Astrocyte (in vitro differentiated cells and primary cell): ENCODE measurements around the gene ZSCAN1. TPM values are rescaled to one million over a fixed set of nuclear protein-coding genes. Genes with fewer than 3 reads are reported as not detected.

Source experiments
- DNase-seq: peaks from one replicate; pipeline ENCODE4 v3.0.0-alpha.2; 2010; ENCODE audit warnings: low read depth
- FAIRE-seq: peaks from 2 replicates; lab custom pipeline; 2011; peaks lifted over from hg19 to GRCh38; lab: Jason Lieb, UNC
- H2AFZ ChIP-seq: 2 replicates; pipeline ENCODE4 v1.6.0; 2012; ENCODE audit warnings: low read depth, low read length, inconsistent platforms
- H3K27ac ChIP-seq: 2 replicates; pipeline ENCODE4 v1.5.1; 2011; ENCODE audit warnings: low read depth, low read length, inconsistent platforms
- H3K27me3 ChIP-seq: 2 replicates; pipeline ENCODE4 v1.6.0; 2011; ENCODE audit warnings: low read length, inconsistent platforms; ENCODE audit not compliant: insufficient read depth
- H3K36me3 ChIP-seq: 2 replicates; pipeline ENCODE4 v1.5.1; 2011; ENCODE audit warnings: low read length, inconsistent platforms; ENCODE audit not compliant: insufficient read depth
- H3K4me1 ChIP-seq: 2 replicates; pipeline ENCODE4 v1.5.1; 2011; ENCODE audit warnings: low read length, inconsistent platforms; ENCODE audit not compliant: insufficient read depth
- H3K4me2 ChIP-seq: 2 replicates; pipeline ENCODE4 v1.6.0; 2012; ENCODE audit warnings: low read length, inconsistent platforms
- H3K4me3 ChIP-seq: 2 replicates; pipeline ENCODE4 v1.5.1; 2011; ENCODE audit warnings: low read depth, mild to moderate bottlenecking, low read length, inconsistent platforms; ENCODE audit not compliant: insufficient read depth
- H3K79me2 ChIP-seq: 2 replicates; pipeline ENCODE4 v1.6.0; 2012; ENCODE audit warnings: mild to moderate bottlenecking, low read length, inconsistent platforms; ENCODE audit not compliant: insufficient read depth
- H3K9ac ChIP-seq: 2 replicates; pipeline ENCODE4 v1.6.0; 2012; ENCODE audit warnings: mild to moderate bottlenecking, low read length, inconsistent platforms
- H3K9me3 ChIP-seq: 2 replicates; pipeline ENCODE4 v1.5.1; 2012; ENCODE audit warnings: low read depth, mild to moderate bottlenecking, low read length, inconsistent platforms; ENCODE audit not compliant: insufficient read depth
- H4K20me1 ChIP-seq: 2 replicates; pipeline ENCODE4 v1.6.0; 2012; ENCODE audit warnings: low read length, inconsistent platforms; ENCODE audit not compliant: insufficient read depth
- H3K27ac Mint-ChIP-seq: one replicate; pipeline ENCODE4 v1.8.0; 2021; ENCODE audit warnings: mild to moderate bottlenecking, mixed read lengths; ENCODE audit not compliant: unreplicated experiment
- H3K27me3 Mint-ChIP-seq: one replicate; pipeline ENCODE4 v1.8.0; 2021; ENCODE audit warnings: low read depth, mixed read lengths; ENCODE audit not compliant: unreplicated experiment
- H3K36me3 Mint-ChIP-seq: one replicate; pipeline ENCODE4 v1.8.0; 2021; ENCODE audit warnings: low read depth, mixed read lengths; ENCODE audit not compliant: unreplicated experiment
- H3K4me1 Mint-ChIP-seq: one replicate; pipeline ENCODE4 v1.8.0; 2021; ENCODE audit warnings: low read depth, mixed read lengths; ENCODE audit not compliant: unreplicated experiment
- H3K4me3 Mint-ChIP-seq: one replicate; pipeline ENCODE4 v1.8.0; 2021; ENCODE audit warnings: mild to moderate bottlenecking, moderate library complexity, mixed read lengths; ENCODE audit not compliant: unreplicated experiment
- H3K9me3 Mint-ChIP-seq: one replicate; pipeline ENCODE4 v1.8.0; 2021; ENCODE audit warnings: mild to moderate bottlenecking, mixed read lengths; ENCODE audit not compliant: unreplicated experiment
- CTCF ChIP-seq: IDR thresholded peaks from 2 replicates; pipeline ENCODE4 v1.5.1; 2011; ENCODE audit warnings: low read depth, mild to moderate bottlenecking, inconsistent platforms, low read length, moderate library complexity; ENCODE audit not compliant: insufficient read depth
- EZH2 ChIP-seq: IDR thresholded peaks from 2 replicates; pipeline ENCODE4 v1.6.1; 2012; ENCODE audit warnings: mild to moderate bottlenecking, low read length, inconsistent platforms; ENCODE audit not compliant: insufficient read depth
- total RNA-seq: library from RNA; stranded (reverse); gene quantifications from 2 replicates; pipeline ENCODE4 v1.2.1, GENCODE V29; 2021

Gene ZSCAN1
- total RNA-seq, 1 donor from 2014 or later: not detected

GRCh38 chr19:58086825-58087710 is 53.2 kb downstream of the ZSCAN1 start:
- Mint-ChIP-seq H3K27ac (no peak overlapping the region), H3K9me3 (peaks cover 21% of the 10 kb centered on the region), H3K4me1 (no peaks in the 10 kb centered on the region), H3K4me3 (no peak overlapping the region), H3K36me3 (peaks cover 48% of the 10 kb centered on the region), H3K27me3 (no peaks in the 10 kb centered on the region)
- TF ChIP-seq EZH2: no peak
- TF ChIP-seq CTCF: no peak
- DNase-seq (no peak), FAIRE-seq (no peak)
- no peaks in the 10 kb centered on the region for H3K36me3 ChIP-seq
- no peak overlapping the region for H3K27ac ChIP-seq
- no peaks in the 10 kb centered on the region for H3K27me3 ChIP-seq
- no peaks in the 10 kb centered on the region for H3K79me2 ChIP-seq
- no peaks in the 10 kb centered on the region for H3K4me1 ChIP-seq
- H4K20me1 ChIP-seq: no peaks in the 10 kb centered on the region
- H3K9me3 ChIP-seq: peaks cover 29% of the 10 kb centered on the region
- no peak overlapping the region for H2AFZ ChIP-seq
- no peak overlapping the region for H3K4me3 ChIP-seq
- no peak overlapping the region for H3K4me2 ChIP-seq
- no peak overlapping the region for H3K9ac ChIP-seq

- no peaks in the 10 kb centered on the region for H3K27me3 Mint-ChIP-seq
- no peaks in the 10 kb centered on the region for H3K4me1 Mint-ChIP-seq
- TF ChIP-seq EZH2 (no peak), CTCF (no peak)
- DNase-seq: no peak
- peaks cover 46% of the 10 kb centered on the region for H3K36me3 Mint-ChIP-seq
- Histone ChIP-seq H3K9ac (no peak overlapping the region), H2AFZ (no peak overlapping the region), H3K36me3 (no peaks in the 10 kb centered on the region), H3K79me2 (no peaks in the 10 kb centered on the region), H3K27me3 (no peaks in the 10 kb centered on the region), H3K4me2 (no peak overlapping the region), H3K9me3 (peaks cover 33% of the 10 kb centered on the region), H4K20me1 (no peaks in the 10 kb centered on the region), H3K27ac (no peak overlapping the region), H3K4me3 (no peak overlapping the region), H3K4me1 (no peaks in the 10 kb centered on the region)
- no peak overlapping the region for H3K27ac Mint-ChIP-seq
- no peak for FAIRE-seq
- peaks cover 18% of the 10 kb centered on the region for H3K9me3 Mint-ChIP-seq
- H3K4me3 Mint-ChIP-seq: no peak overlapping the region
Measured at GRCh38 chr19:58088521-58089052, 54.8 kb downstream of the ZSCAN1 start.

- no peak overlapping the region for H3K4me2 ChIP-seq
- no peaks in the 10 kb centered on the region for H3K27me3 Mint-ChIP-seq
- H3K27ac Mint-ChIP-seq: no peak overlapping the region
- H2AFZ ChIP-seq: no peak overlapping the region
- no peaks in the 10 kb centered on the region for H3K79me2 ChIP-seq
- H3K36me3 Mint-ChIP-seq: peaks cover 38% of the 10 kb centered on the region
- H3K4me1 ChIP-seq: no peaks in the 10 kb centered on the region
- H4K20me1 ChIP-seq: no peaks in the 10 kb centered on the region
- no peak overlapping the region for H3K9ac ChIP-seq
- no peaks in the 10 kb centered on the region for H3K4me1 Mint-ChIP-seq
- no peak for DNase-seq
- H3K27me3 ChIP-seq: no peaks in the 10 kb centered on the region
- H3K27ac ChIP-seq: no peak overlapping the region
- FAIRE-seq: no peak
- no peak overlapping the region for H3K4me3 Mint-ChIP-seq
- H3K9me3 Mint-ChIP-seq: peaks cover 18% of the 10 kb centered on the region
- no peaks in the 10 kb centered on the region for H3K36me3 ChIP-seq
- no peak overlapping the region for H3K4me3 ChIP-seq
- TF ChIP-seq CTCF (no peak), EZH2 (no peak)
- peaks cover 27% of the 10 kb centered on the region for H3K9me3 ChIP-seq
Measured at GRCh38 chr19:58089846-58090245, 56.0 kb downstream of the ZSCAN1 start.
